ENCODE results near the gene GAPT. TPM values are rescaled to one million over a fixed set of nuclear protein-coding genes. Genes with fewer than 3 reads are reported as not detected.

The GAPT gene
- total RNA-seq, 1 donor from 2014 or later, result not detected

DNA sequence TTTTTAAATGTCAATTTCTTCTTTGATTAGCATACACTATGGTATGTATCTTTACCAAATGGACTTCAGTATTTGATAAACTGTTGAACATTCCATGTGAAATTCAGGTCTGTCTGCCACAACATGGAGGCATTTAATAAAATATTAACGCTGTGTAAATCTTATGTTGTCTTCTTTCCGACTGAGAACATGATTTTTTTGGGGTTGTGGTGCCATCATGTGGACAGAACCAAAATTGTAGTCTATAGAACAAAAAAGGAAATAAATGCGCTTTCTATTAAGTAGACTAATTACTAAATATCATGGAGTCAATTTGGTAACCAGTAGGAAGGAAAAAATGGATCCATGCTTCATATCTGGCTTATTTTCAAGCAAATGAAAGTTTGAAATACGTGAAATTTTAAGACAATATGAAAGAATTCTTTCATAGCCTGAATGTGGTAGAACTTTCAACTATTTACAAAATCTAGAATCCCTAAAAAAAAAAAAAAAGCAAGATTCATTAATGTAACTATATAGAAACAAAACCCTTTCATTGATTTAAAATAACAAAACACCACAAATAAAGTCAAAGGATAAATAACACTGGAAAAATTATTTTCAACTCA lies 28.5 kb upstream of the GAPT start:
- peak; percentile 33 for TF ChIP-seq CTCF (IDR thresholded peaks at IDR 0.05; ENCODE audit: insufficient read depth, low read length, severe bottlenecking)
- FAIRE-seq, result no peak
- Histone ChIP-seq H3K4me3 (ENCODE audit: low read depth, low read length) (no peak overlapping the region), H3K27me3 (ENCODE audit: control insufficient read depth, insufficient read depth, low read length) (no peaks in the 10 kb centered on the region), H3K36me3 (ENCODE audit: control insufficient read depth, insufficient read depth, low read length) (peaks cover 4% of the 10 kb centered on the region)
- DNase-seq (ENCODE audit: low read depth), result peak; percentile 71

- Histone ChIP-seq H3K36me3 (ENCODE audit: control insufficient read depth, insufficient read depth, low read length) (no peaks in the 10 kb centered on the region), H3K4me3 (ENCODE audit: low read depth, low read length) (no peak overlapping the region), H3K27me3 (ENCODE audit: control insufficient read depth, insufficient read depth, low read length) (no peaks in the 10 kb centered on the region)
- DNase-seq (ENCODE audit: low read depth), result peak; percentile 61
- TF ChIP-seq CTCF (IDR thresholded peaks at IDR 0.05; ENCODE audit: insufficient read depth, low read length, severe bottlenecking), result peak; percentile 23
- peak; percentile 85 for FAIRE-seq
Measured at GRCh38 chr5:58466939-58467338, 24.3 kb upstream of the GAPT start.

DNA sequence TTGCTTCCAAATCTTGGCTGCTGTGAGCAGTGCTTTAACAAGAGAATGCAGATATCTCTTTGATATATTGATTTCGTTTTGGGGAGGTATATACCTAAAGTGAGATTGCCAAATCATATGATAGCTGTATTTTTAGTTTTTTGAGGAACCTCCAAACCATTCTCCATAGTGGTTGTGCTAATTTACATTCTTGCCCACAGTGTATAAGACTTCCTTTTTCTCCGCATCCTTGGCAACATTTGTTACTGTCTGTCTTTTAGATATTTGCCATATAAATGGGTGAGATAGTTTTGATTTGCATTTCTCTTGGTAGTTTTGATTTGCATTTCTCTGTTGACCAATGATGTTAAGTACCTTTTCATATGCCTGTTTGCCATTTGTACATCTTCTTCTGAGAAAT lies 21.3 kb upstream of the GAPT start:
- Histone ChIP-seq H3K27me3 (ENCODE audit: control insufficient read depth, insufficient read depth, low read length) (no peaks in the 10 kb centered on the region), H3K36me3 (ENCODE audit: control insufficient read depth, insufficient read depth, low read length) (no peaks in the 10 kb centered on the region), H3K4me3 (ENCODE audit: low read depth, low read length) (no peak overlapping the region)
- FAIRE-seq (no peak), DNase-seq (ENCODE audit: low read depth) (no peak)
- TF ChIP-seq CTCF (IDR thresholded peaks at IDR 0.05; ENCODE audit: insufficient read depth, low read length, severe bottlenecking), result no peak

- no peak for FAIRE-seq
- DNase-seq (ENCODE audit: low read depth), result no peak
- no peaks in the 10 kb centered on the region for H3K27me3 ChIP-seq (ENCODE audit: control insufficient read depth, insufficient read depth, low read length)
- no peak overlapping the region for H3K4me3 ChIP-seq (ENCODE audit: low read depth, low read length)
- H3K36me3 ChIP-seq (ENCODE audit: control insufficient read depth, insufficient read depth, low read length), result no peaks in the 10 kb centered on the region
- TF ChIP-seq CTCF (IDR thresholded peaks at IDR 0.05; ENCODE audit: insufficient read depth, low read length, severe bottlenecking), result no peak
Measured at GRCh38 chr5:58475404-58475803, 15.8 kb upstream of the GAPT start.

- Histone ChIP-seq H3K36me3 (ENCODE audit: control insufficient read depth, insufficient read depth, low read length) (no peaks in the 10 kb centered on the region), H3K4me3 (ENCODE audit: low read depth, low read length) (no peak overlapping the region), H3K27me3 (ENCODE audit: control insufficient read depth, insufficient read depth, low read length) (no peaks in the 10 kb centered on the region)
- peak; percentile 9 for TF ChIP-seq CTCF (IDR thresholded peaks at IDR 0.05; ENCODE audit: insufficient read depth, low read length, severe bottlenecking)
- FAIRE-seq (no peak), DNase-seq (ENCODE audit: low read depth) (no peak)
Measured at GRCh38 chr5:58477760-58478376, 13.4 kb upstream of the GAPT start.
